Fibroblast of skin of left quadriceps (primary cell): ENCODE results near the gene GADL1.

Experiments
- DNase-seq, 2 experiments: peaks; one replicate each; pipeline ENCODE4 v3.0.0-alpha.2; 2013; ENCODE audit warnings: low read depth in 2 of 2

GADL1 gene

GRCh38 chr3:30760040-30760695, 134.3 kb downstream of the GADL1 start:
- no peak for DNase-seq

GRCh38 chr3:30756218-30756617, 138.2 kb downstream of the GADL1 start:
- no peak for DNase-seq

GRCh38 chr3:30754426-30754825, 140.0 kb downstream of the GADL1 start:
- DNase-seq: peak in 1 of 2 experiments; percentile 17

GRCh38 chr3:30753766-30754165, 140.7 kb downstream of the GADL1 start:
- DNase-seq: no peak

- DNase-seq: peak; percentile 53 to 59
Measured at GRCh38 chr3:30752970-30753369, 141.5 kb downstream of the GADL1 start.

- DNase-seq: no peak
Measured at GRCh38 chr3:30752491-30752890, 142.0 kb downstream of the GADL1 start.

GRCh38 chr3:30751610-30752299, 142.7 kb downstream of the GADL1 start:
- peak in 1 of 2 experiments; percentile 23 for DNase-seq

- DNase-seq: no peak
Measured at GRCh38 chr3:30750967-30751366, 143.5 kb downstream of the GADL1 start.

- DNase-seq: no peak
Measured at GRCh38 chr3:30749230-30749629, 145.2 kb downstream of the GADL1 start.

GRCh38 chr3:30747771-30748281, 146.6 kb downstream of the GADL1 start:
- peak in 1 of 2 experiments; percentile 21 for DNase-seq

- no peak for DNase-seq
Measured at GRCh38 chr3:30743641-30744317, 150.7 kb downstream of the GADL1 start.

GRCh38 chr3:30742796-30743619, 151.5 kb downstream of the GADL1 start:
- DNase-seq: no peak

GRCh38 chr3:30741889-30742288, 152.6 kb downstream of the GADL1 start:
- no peak for DNase-seq

GRCh38 chr3:30738605-30739004, 155.9 kb downstream of the GADL1 start:
- DNase-seq: no peak

GRCh38 chr3:30737743-30738499, 156.5 kb downstream of the GADL1 start:
- no peak for DNase-seq

GRCh38 chr3:30733696-30734095, 160.8 kb downstream of the GADL1 start:
- DNase-seq: no peak

GRCh38 chr3:30733209-30733608, 161.3 kb downstream of the GADL1 start:
- no peak for DNase-seq

- no peak for DNase-seq
Measured at GRCh38 chr3:30730967-30731366, 163.5 kb downstream of the GADL1 start.

- DNase-seq: no peak
Measured at GRCh38 chr3:30729936-30730335, 164.5 kb downstream of the GADL1 start.

- DNase-seq: no peak
Measured at GRCh38 chr3:30729512-30729911, 164.9 kb downstream of the GADL1 start.

- DNase-seq: no peak
Measured at GRCh38 chr3:30728143-30728542, 166.3 kb downstream of the GADL1 start.
